Measurements from ENCODE around the gene L3MBTL2.

Gene L3MBTL2

DNA sequence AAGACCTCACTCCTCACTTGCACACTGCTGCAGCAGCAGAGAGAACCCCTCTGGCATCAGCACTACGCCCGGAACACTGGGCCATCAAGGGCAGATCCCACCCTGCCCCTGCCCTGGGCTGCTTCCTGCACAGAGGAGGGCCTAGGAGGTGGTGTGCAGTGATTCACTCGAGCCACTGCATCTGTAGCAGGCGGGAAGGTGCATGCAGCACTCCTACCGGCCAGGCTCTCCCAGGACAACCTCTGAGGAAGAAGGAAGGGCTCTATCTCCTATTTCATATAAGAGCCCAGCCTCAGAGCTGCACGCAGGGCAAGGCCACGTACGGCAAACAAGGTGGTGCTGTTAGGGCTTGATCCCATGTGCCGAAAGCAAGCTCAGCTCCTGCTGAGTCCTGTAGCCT is 66.7 kb downstream of the L3MBTL2 start:
- TF ChIP-seq, protein P1, sequence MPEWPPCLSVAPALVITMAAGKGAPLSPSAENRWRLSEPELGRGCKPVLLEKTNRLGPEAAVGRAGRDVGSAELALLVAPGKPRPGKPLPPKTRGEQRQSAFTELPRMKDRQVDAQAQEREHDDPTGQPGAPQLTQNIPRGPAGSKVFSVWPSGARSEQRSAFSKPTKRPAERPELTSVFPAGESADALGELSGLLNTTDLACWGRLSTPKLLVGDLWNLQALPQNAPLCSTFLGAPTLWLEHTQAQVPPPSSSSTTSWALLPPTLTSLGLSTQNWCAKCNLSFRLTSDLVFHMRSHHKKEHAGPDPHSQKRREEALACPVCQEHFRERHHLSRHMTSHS (tag by site-specific recombination; IDR thresholded peaks at IDR 0.05) = no peak
- TF ChIP-seq, protein P2, sequence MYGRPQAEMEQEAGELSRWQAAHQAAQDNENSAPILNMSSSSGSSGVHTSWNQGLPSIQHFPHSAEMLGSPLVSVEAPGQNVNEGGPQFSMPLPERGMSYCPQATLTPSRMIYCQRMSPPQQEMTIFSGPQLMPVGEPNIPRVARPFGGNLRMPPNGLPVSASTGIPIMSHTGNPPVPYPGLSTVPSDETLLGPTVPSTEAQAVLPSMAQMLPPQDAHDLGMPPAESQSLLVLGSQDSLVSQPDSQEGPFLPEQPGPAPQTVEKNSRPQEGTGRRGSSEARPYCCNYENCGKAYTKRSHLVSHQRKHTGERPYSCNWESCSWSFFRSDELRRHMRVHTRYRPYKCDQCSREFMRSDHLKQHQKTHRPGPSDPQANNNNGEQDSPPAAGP (tag by site-specific recombination; IDR thresholded peaks at IDR 0.05) = no peak
- TF ChIP-seq BCL11B (tag by site-specific recombination; IDR thresholded peaks at IDR 0.05; ENCODE audit: low read depth) = no peak
- TF ChIP-seq ZBTB17 (tag by site-specific recombination; IDR thresholded peaks at IDR 0.05) = no peak
- TF ChIP-seq ZBTB11 (tag by site-specific recombination; conservative IDR thresholded peaks at IDR 0.05; ENCODE audit: low read depth) = no peak
- no peak for TF ChIP-seq ZNF16 (tag by site-specific recombination; IDR thresholded peaks at IDR 0.05; ENCODE audit: low read depth)
- TF ChIP-seq GLIS1 (tag by site-specific recombination; IDR thresholded peaks at IDR 0.05) = no peak
- TF ChIP-seq ZBTB7A (tag by site-specific recombination; IDR thresholded peaks at IDR 0.05; ENCODE audit: low read depth) = no peak
- TF ChIP-seq ZNF530 (tag by site-specific recombination; IDR thresholded peaks at IDR 0.05; ENCODE audit: low read depth) = no peak
- TF ChIP-seq ZBTB1 (tag by site-specific recombination; IDR thresholded peaks at IDR 0.05) = no peak
- ChIA-PET POLR2A (interaction anchor here (1.2 to 1.6 kb wide), 3 partner anchors 10 to 14 kb away, joined by 3 to 7 read pairs (median 3); partner anchors contain the start of gene RANGAP1), CTCF (interaction anchor here (0.6 to 1.2 kb wide), 3 partner anchors 15 to 61 kb away, joined by 3 to 5 read pairs (median 4); no protein-coding TSS in a partner anchor)
- Histone ChIP-seq H3K36me3 (ENCODE audit: control insufficient read depth in 2 of 2, insufficient read depth in 1 of 2, low read length in 2 of 2) (peaks cover 88 to 92% of the 10 kb centered on the region in 2 experiments), H3K4me1 (ENCODE audit: control insufficient read depth, insufficient read depth, low read length) (no peaks in the 10 kb centered on the region), H3K9me3 (ENCODE audit: control insufficient read depth, insufficient read depth, low read depth, low read length) (no peaks in the 10 kb centered on the region), H3K27ac (ENCODE audit: extremely low read depth, low read depth, low read length) (no peak overlapping the region), H3K4me3 (ENCODE audit: low read depth, low read length) (no peak overlapping the region)

- peaks cover 88 to 91% of the 10 kb centered on the region in 2 experiments for H3K36me3 ChIP-seq (ENCODE audit: control insufficient read depth in 2 of 2, insufficient read depth in 1 of 2, low read length in 2 of 2)
- ChIA-PET POLR2A (interaction anchor here (0.7 to 1.4 kb wide), 2 partner anchors 9 to 13 kb away, joined by 3 read pairs; partner anchors contain the start of gene RANGAP1), CTCF (interaction anchor here (1.0 to 1.2 kb wide), 2 partner anchors 13 to 16 kb away, joined by 3 read pairs; partner anchors contain the start of gene RANGAP1)
- TF ChIP-seq ZNF157 (tag by site-specific recombination; IDR thresholded peaks at IDR 0.05) = no peak
- TF ChIP-seq, protein P3, sequence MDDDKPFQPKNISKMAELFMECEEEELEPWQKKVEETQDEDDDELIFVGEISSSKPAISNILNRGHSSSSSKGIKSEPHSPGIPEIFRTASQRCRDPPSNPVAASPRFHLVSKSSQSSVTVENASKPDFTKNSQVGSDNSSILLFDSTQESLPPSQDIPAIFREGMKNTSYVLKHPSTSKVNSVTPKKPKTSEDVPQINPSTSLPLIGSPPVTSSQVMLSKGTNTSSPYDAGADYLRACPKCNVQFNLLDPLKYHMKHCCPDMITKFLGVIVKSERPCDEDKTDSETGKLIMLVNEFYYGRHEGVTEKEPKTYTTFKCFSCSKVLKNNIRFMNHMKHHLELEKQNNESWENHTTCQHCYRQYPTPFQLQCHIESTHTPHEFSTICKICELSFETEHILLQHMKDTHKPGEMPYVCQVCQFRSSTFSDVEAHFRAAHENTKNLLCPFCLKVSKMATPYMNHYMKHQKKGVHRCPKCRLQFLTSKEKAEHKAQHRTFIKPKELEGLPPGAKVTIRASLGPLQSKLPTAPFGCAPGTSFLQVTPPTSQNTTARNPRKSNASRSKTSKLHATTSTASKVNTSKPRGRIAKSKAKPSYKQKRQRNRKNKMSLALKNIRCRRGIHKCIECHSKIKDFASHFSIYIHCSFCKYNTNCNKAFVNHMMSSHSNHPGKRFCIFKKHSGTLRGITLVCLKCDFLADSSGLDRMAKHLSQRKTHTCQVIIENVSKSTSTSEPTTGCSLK (tag by site-specific recombination; IDR thresholded peaks at IDR 0.05) = no peak
- TF ChIP-seq ZNF544 (tag by site-specific recombination; IDR thresholded peaks at IDR 0.05) = no peak
- TF ChIP-seq ZNF211 (tag by site-specific recombination; IDR thresholded peaks at IDR 0.05; ENCODE audit: low read depth) = no peak
- no peak for TF ChIP-seq ZNF248 (tag by site-specific recombination; IDR thresholded peaks at IDR 0.05)
- no peak for TF ChIP-seq KLF10 (tag by site-specific recombination; IDR thresholded peaks at IDR 0.05)
- TF ChIP-seq ZIC2 (tag by site-specific recombination; IDR thresholded peaks at IDR 0.05) = no peak
- TF ChIP-seq, protein P4, sequence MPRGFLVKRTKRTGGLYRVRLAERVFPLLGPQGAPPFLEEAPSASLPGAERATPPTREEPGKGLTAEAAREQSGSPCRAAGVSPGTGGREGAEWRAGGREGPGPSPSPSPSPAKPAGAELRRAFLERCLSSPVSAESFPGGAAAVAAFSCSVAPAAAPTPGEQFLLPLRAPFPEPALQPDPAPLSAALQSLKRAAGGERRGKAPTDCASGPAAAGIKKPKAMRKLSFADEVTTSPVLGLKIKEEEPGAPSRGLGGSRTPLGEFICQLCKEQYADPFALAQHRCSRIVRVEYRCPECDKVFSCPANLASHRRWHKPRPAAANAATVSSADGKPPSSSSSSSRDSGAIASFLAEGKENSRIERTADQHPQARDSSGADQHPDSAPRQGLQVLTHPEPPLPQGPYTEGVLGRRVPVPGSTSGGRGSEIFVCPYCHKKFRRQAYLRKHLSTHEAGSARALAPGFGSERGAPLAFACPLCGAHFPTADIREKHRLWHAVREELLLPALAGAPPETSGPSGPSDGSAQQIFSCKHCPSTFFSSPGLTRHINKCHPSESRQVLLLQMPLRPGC (tag by site-specific recombination; IDR thresholded peaks at IDR 0.05) = no peak
- TF ChIP-seq ZNF26 (tag by site-specific recombination; IDR thresholded peaks at IDR 0.05) = no peak
- no peak for TF ChIP-seq ZSCAN4 (tag by site-specific recombination; IDR thresholded peaks at IDR 0.05)
- TF ChIP-seq ZFP37 (tag by site-specific recombination; IDR thresholded peaks at IDR 0.05) = no peak
- H3K4me1 ChIP-seq (ENCODE audit: control insufficient read depth, insufficient read depth, low read length) = no peaks in the 10 kb centered on the region
- no peak overlapping the region for H3K27ac ChIP-seq (ENCODE audit: extremely low read depth, low read depth, low read length)
- H3K9me3 ChIP-seq (ENCODE audit: control insufficient read depth, insufficient read depth, low read depth, low read length) = no peaks in the 10 kb centered on the region
- no peak overlapping the region for H3K4me3 ChIP-seq (ENCODE audit: low read depth, low read length)
Observed at GRCh38 chr22:41273128-41273527, 68.0 kb downstream of the L3MBTL2 start.
